ENCODE measurements around the gene TUBG2.

The TUBG2 gene

DNA sequence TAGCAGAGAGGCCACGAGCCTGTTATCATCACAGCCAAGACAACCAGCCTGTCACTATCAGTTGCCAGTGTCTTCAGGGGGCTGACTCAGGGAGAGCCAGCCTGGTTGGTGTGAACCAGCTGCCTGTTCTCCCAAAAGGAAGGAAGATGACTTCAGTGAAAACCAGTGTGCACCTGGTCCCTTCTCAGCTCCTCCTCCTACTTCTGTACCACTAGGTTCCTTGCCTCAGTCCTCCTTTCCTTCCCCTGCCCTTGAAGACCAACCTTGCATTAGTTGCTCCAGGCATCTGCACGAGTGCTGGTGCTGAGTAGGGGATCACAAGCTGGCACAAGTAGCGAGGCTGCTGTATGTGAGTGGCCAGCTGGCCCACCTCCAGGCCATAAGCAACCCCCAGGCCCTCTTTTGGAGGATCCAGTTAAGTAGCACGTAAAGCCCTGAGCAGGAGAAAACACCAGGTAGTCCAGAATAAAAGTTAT, 41.1 kb upstream of the TUBG2 start:
- TF ChIP-seq POLR2AphosphoS5 (IDR thresholded peaks at IDR 0.05; ENCODE audit: low read depth, low read length) (no peak), FOXP2 (optimal IDR thresholded peaks at IDR 0.05; ENCODE audit: borderline replicate concordance, extremely low read depth, extremely low read length, insufficient read depth) (no peak), SIN3A (IDR thresholded peaks at IDR 0.05; ENCODE audit: borderline replicate concordance, insufficient read depth, low read length) (no peak), REST (IDR thresholded peaks at IDR 0.05; ENCODE audit: insufficient read depth in 1 of 2, low read depth in 2 of 2, low read length in 2 of 2) (no peak), TAF1 (IDR thresholded peaks at IDR 0.05; ENCODE audit: borderline replicate concordance, insufficient read depth, low read length) (no peak)

DNA sequence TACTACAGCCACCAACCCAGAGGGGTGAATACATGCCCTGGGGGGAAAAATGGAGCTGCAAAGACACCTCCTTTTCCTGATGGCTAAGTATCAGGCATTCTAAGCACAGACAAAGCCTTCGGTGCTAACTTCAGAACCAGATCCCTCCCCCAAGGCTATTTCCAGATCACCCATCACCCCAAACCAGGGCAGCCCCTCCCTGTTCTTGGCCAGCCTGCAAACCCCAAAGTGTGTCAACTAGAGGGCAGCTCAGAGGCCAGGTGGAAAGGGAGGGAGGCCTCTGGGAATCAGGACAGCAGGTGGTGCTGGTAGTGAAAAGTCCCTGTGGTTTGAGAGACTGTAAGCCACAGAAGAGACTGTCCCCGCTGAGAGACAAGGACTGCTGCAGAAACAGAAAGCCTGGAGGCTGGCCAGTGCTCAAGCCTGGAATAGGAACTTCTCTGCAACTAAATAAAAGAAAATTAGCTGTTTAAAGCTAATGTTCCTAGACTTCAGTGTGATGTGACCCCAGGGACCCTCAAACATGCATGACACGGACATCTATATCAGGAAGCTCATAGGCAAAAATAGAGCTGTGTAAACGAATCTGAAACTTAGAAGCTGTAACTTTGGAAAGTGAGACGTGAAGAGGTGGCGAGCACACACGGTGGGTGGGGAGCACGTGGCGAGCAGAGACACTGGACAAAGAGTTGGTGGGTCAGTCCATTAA, 40.5 kb upstream of the TUBG2 start:
- no peak for TF ChIP-seq REST (IDR thresholded peaks at IDR 0.05; ENCODE audit: insufficient read depth in 1 of 2, low read depth in 2 of 2, low read length in 2 of 2)
- TF ChIP-seq FOXP2 (optimal IDR thresholded peaks at IDR 0.05; ENCODE audit: borderline replicate concordance, extremely low read depth, extremely low read length, insufficient read depth), result no peak
- TF ChIP-seq TAF1 (IDR thresholded peaks at IDR 0.05; ENCODE audit: borderline replicate concordance, insufficient read depth, low read length), result no peak
- no peak for TF ChIP-seq SIN3A (IDR thresholded peaks at IDR 0.05; ENCODE audit: borderline replicate concordance, insufficient read depth, low read length)

- no peak for TF ChIP-seq FOXP2 (optimal IDR thresholded peaks at IDR 0.05; ENCODE audit: borderline replicate concordance, extremely low read depth, extremely low read length, insufficient read depth)
- no peak for TF ChIP-seq SIN3A (IDR thresholded peaks at IDR 0.05; ENCODE audit: borderline replicate concordance, insufficient read depth, low read length)
- no peak for TF ChIP-seq REST (IDR thresholded peaks at IDR 0.05; ENCODE audit: insufficient read depth in 1 of 2, low read depth in 2 of 2, low read length in 2 of 2)
- TF ChIP-seq POLR2AphosphoS5 (IDR thresholded peaks at IDR 0.05; ENCODE audit: low read depth, low read length), result no peak
- TF ChIP-seq TAF1 (IDR thresholded peaks at IDR 0.05; ENCODE audit: borderline replicate concordance, insufficient read depth, low read length), result no peak
Observed at GRCh38 chr17:42623271-42623670, 35.8 kb upstream of the TUBG2 start.

DNA sequence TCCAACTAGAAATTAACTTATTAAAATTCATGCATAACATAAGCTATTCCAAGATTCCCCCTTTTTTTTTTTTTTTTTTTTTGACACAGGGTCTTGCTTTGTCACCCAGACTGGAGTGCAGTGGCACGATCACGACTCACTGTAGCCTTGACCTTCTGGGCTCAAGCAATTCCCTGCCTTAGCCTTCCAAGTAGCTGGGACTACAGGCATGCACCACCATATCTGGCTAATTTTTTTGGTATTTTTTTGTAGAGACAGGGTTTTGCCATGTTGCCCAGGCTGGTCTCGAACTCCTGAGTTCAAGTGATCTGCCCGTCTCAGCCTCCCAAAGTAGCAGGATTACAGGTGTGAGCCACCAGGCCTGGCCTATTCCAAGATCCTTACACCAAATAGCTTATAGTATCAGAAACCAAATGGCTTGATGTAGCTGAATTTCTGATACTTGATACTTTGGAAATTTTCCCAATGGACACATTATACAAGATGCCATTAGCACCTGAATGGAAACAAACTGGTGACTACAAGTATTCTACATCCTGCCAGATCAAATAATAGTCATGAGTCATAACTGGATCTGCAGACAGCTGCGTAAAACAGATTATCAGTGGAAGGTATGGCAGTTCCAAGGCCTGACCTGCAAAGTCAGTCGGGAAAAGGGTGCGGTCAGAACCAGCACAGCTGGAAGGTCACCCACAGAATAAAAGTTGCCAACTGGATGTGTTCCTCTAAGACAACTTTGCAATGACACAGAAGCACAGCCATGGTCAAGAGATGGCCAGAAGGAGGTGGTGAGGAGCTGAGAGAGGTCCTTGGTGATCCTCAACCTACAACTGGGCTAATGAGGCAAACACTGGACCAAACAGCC, 35.1 kb upstream of the TUBG2 start:
- TF ChIP-seq TAF1 (IDR thresholded peaks at IDR 0.05; ENCODE audit: borderline replicate concordance, insufficient read depth, low read length), result no peak
- TF ChIP-seq FOXP2 (optimal IDR thresholded peaks at IDR 0.05; ENCODE audit: borderline replicate concordance, extremely low read depth, extremely low read length, insufficient read depth), result no peak
- no peak for TF ChIP-seq REST (IDR thresholded peaks at IDR 0.05; ENCODE audit: insufficient read depth in 1 of 2, low read depth in 2 of 2, low read length in 2 of 2)
- TF ChIP-seq POLR2AphosphoS5 (IDR thresholded peaks at IDR 0.05; ENCODE audit: low read depth, low read length), result no peak
- no peak for TF ChIP-seq SIN3A (IDR thresholded peaks at IDR 0.05; ENCODE audit: borderline replicate concordance, insufficient read depth, low read length)

All from PFSK-1 (cell line).